Stimulated activated naive CD8-positive, alpha-beta T cell treated with anti-CD3 and anti-CD28 coated beads, Interleukin-15, Interleukin-2, amounts not matched to agents 100 ng/mL and 50 ng/mL, for 24 hours (primary cell): ENCODE measurements around the gene KLHL7.

Experiments
- H3K27ac Mint-ChIP-seq: one replicate; pipeline ENCODE4 v1.8.0; 2021; ENCODE audit warnings: mild to moderate bottlenecking, mixed read lengths
- H3K27me3 Mint-ChIP-seq: one replicate; pipeline ENCODE4 v1.8.0; 2021; ENCODE audit warnings: mixed read lengths
- H3K36me3 Mint-ChIP-seq: one replicate; pipeline ENCODE4 v1.8.0; 2021; ENCODE audit warnings: low read depth, mixed read lengths
- H3K4me1 Mint-ChIP-seq: one replicate; pipeline ENCODE4 v1.8.0; 2021; ENCODE audit warnings: low read depth, mixed read lengths
- H3K4me3 Mint-ChIP-seq: one replicate; pipeline ENCODE4 v1.8.0; 2021; ENCODE audit warnings: mild to moderate bottlenecking, mixed read lengths
- H3K9me3 Mint-ChIP-seq: one replicate; pipeline ENCODE4 v1.8.0; 2021; ENCODE audit warnings: mixed read lengths

The KLHL7 gene

DNA sequence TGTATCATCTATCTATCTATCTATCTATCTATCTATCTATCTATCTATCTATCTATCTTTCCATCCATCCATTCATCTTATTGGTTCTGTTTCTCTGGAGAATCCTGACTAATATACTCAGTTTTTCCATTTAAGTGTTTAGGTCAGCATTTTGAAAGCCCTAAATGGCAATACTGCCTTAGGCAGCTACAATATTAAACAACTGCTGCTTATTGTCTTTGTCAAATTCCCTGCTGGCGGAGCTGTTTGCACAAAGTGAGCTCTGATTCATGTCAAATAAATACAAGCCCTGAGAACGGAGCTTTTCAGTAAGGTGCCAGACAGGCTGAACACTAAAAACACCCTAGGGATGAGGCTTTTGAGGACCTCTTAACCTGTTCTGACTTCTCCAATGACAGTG, 7.1 kb upstream of the KLHL7 start:
- Mint-ChIP-seq H3K27ac (no peak overlapping the region), H3K36me3 (no peaks in the 10 kb centered on the region), H3K4me1 (no peaks in the 10 kb centered on the region), H3K9me3 (peaks cover 8% of the 10 kb centered on the region), H3K4me3 (no peak overlapping the region), H3K27me3 (peaks cover 4% of the 10 kb centered on the region)

DNA sequence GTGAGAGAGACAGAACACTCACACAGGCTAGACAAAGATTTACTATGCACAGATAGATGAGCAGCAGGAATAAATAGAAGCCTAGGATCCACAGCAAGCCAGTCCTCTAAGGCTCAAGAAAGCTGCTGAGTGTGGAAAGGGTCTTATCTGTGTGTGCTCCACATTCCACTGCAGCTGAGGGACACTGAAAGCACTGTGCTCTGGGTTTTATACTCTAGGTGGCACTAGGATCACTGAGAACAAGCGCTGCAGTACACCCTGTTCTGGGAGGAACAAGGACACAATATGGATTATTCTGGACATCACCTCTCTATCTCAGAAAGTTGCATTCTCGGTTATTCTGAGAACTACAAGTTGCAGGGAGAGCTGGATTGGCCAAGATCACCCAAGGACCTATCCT, 4.9 kb upstream of the KLHL7 start:
- H3K27ac Mint-ChIP-seq: no peak overlapping the region
- H3K36me3 Mint-ChIP-seq: no peaks in the 10 kb centered on the region
- H3K27me3 Mint-ChIP-seq: no peaks in the 10 kb centered on the region
- no peaks in the 10 kb centered on the region for H3K4me1 Mint-ChIP-seq
- peaks cover 2% of the 10 kb centered on the region for H3K9me3 Mint-ChIP-seq
- H3K4me3 Mint-ChIP-seq: no peak overlapping the region

DNA sequence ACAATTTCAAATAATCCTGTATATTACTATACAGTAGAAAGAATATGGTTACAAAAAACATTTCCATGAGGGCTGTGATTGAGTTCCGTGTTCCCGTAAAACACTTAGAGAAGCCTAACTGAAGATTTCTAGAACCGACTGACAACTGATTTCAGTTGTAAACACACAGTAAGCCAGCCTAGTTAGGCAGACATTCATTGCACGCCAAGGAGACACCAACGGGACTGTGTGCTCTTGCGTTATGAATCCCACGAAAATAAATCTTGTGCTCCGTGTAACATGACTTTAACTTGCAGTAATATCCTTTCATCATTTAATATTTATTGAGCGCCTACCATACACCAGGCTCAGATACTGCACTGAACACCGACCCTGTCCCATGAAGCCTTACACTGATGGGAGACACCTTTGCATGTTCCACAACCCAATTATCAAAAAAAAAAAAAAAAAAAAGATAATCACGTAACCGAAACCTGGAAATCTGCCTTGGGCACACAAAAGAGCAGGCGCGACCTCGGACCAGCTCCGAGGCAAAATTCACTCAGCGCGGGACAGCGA, 420 bp upstream of the KLHL7 start:
- Mint-ChIP-seq H3K9me3 (no peaks in the 10 kb centered on the region), H3K27me3 (no peaks in the 10 kb centered on the region), H3K27ac (peak overlapping the region; percentile 94), H3K36me3 (no peaks in the 10 kb centered on the region), H3K4me1 (peaks cover 32% of the 10 kb centered on the region), H3K4me3 (peak overlapping the region; percentile 97)

DNA sequence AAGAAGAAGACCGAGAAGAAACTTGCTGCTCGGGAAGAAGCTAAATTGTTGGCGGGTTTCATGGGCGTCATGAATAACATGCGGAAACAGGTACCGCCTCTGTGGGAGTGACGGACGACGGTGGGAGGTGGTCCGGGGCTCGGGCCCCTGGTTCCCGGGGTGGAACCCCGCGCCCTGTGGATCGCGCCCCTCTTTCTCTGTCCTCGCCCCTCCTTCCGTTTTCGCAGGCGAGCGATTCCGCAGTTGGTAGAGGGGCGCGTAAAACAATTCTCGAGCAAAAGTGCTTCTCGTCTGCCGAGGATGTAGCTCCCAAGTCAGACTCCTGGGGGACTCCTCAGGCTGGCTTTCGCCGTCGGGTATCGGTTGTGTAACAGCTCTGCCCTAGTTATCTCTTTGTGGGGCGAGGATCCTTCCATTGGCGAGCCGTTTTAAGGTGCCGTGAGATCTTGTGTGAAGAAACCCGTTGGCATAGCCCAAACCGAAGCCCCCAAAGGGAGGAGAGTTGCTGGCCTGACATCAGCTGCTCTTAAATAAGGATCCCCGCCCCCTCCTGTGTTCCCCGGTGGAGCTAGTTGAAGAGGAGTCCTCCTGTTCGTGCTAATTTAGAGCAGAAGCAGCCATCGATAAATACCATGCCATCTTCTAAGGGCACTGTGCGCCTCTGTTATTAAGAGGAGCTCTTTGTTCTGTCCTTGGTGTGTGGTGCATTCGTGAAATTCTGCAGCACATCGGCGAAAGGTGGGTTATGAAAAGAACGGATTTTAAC, 655 bp downstream of the KLHL7 start:
- peaks cover 37% of the 10 kb centered on the region for H3K4me1 Mint-ChIP-seq
- no peaks in the 10 kb centered on the region for H3K27me3 Mint-ChIP-seq
- peak overlapping the region; percentile 94 for H3K27ac Mint-ChIP-seq
- H3K4me3 Mint-ChIP-seq: peak overlapping the region; percentile 97
- no peaks in the 10 kb centered on the region for H3K9me3 Mint-ChIP-seq
- no peaks in the 10 kb centered on the region for H3K36me3 Mint-ChIP-seq

DNA sequence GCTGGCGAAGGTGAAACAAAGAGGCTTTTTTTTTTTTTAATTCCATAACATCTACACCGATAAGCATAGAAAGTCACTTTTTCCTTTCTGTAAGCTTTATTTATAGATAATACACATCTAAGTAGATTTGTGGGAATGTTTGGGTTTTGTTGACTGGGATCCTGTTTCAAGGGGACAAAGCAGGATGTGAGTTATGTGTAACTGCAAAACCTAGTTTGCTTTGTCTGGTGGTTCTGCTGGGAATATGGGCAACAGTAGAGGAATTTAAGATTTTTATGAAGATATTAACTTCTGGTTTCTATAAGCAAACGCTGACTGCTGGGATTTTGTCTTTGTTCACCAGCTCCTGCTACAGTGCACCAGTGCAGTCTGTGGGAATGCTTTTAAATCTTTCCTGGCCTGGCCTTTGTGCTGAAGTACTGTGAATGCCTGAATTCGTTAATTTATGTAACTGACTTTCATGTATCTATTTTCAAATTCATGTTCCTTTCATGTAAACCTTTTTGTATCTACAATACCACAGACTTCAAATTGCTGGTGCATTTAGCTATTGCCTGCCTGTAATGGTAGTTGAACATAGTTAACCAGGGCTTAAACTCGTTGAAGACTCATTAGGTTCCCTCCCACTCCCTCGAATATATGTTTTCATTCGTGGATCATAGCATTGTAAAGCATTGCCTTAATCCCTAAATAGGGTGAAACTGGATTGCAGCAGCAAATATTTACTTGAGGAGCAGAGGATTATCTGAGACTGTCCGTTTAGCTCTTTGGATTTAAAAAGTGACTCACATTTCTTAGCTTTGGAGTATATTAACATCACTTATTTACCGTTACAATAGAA, 1.5 kb downstream of the KLHL7 start:
- H3K27me3 Mint-ChIP-seq: no peaks in the 10 kb centered on the region
- no peaks in the 10 kb centered on the region for H3K36me3 Mint-ChIP-seq
- H3K4me1 Mint-ChIP-seq: peaks cover 38% of the 10 kb centered on the region
- H3K4me3 Mint-ChIP-seq: peak overlapping the region; percentile 97
- H3K9me3 Mint-ChIP-seq: no peaks in the 10 kb centered on the region
- H3K27ac Mint-ChIP-seq: no peak overlapping the region

GRCh38 chr7:23107781-23108180, 2.2 kb downstream of the KLHL7 start:
- Mint-ChIP-seq H3K4me3 (peak overlapping the region; percentile 97), H3K36me3 (no peaks in the 10 kb centered on the region), H3K4me1 (peaks cover 38% of the 10 kb centered on the region), H3K27me3 (no peaks in the 10 kb centered on the region), H3K9me3 (no peaks in the 10 kb centered on the region), H3K27ac (no peak overlapping the region)

- H3K27me3 Mint-ChIP-seq: no peaks in the 10 kb centered on the region
- H3K9me3 Mint-ChIP-seq: no peaks in the 10 kb centered on the region
- H3K4me3 Mint-ChIP-seq: no peak overlapping the region
- H3K27ac Mint-ChIP-seq: no peak overlapping the region
- peaks cover 38% of the 10 kb centered on the region for H3K4me1 Mint-ChIP-seq
- no peaks in the 10 kb centered on the region for H3K36me3 Mint-ChIP-seq
Measured at GRCh38 chr7:23108995-23109394, 3.4 kb downstream of the KLHL7 start.

DNA sequence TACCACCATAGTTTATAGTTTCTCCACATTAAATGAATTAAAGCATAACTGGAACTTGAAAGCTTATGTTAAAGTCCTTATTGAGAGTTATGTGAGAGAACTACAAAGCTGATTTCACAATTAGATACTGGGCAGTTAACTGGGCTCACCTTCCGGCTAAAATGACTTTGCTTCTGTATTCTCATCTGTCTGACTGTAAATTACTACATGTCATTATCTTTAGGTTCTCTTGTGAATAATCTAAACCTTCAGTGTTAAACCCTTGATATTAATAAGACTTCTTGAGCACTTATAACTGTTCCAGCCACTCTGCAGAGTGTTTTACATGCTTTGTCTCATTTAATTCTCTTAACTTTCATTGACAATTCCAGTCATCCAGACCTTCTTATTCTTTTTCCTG, 3.9 kb downstream of the KLHL7 start:
- H3K27me3 Mint-ChIP-seq: no peaks in the 10 kb centered on the region
- H3K9me3 Mint-ChIP-seq: no peaks in the 10 kb centered on the region
- peaks cover 38% of the 10 kb centered on the region for H3K4me1 Mint-ChIP-seq
- H3K27ac Mint-ChIP-seq: no peak overlapping the region
- H3K36me3 Mint-ChIP-seq: no peaks in the 10 kb centered on the region
- no peak overlapping the region for H3K4me3 Mint-ChIP-seq

DNA sequence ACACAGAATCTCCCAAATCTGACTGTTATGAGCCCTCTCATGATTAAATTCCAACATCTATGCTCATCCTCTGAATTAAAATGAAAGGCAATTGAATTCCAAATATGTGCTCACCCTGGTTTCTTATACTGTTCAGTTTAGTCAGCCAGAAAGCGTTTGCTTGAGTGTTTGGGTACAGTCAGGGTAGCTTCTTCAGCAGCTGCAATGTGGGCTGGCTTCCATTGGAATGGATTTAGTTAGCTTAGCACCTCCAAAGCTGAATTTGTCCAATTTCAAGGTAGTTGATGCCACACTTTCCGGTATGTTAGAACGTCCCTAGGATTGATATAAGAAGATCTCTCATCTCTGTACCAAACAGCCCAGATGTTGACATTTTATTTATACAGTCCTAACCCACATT, 9.3 kb downstream of the KLHL7 start:
- no peak overlapping the region for H3K27ac Mint-ChIP-seq

GRCh38 chr7:23115991-23116390, 10.4 kb downstream of the KLHL7 start:
- H3K4me3 Mint-ChIP-seq: no peak overlapping the region
- peaks cover 8% of the 10 kb centered on the region for H3K36me3 Mint-ChIP-seq
- H3K27me3 Mint-ChIP-seq: no peaks in the 10 kb centered on the region
- H3K9me3 Mint-ChIP-seq: no peaks in the 10 kb centered on the region
- peaks cover 7% of the 10 kb centered on the region for H3K4me1 Mint-ChIP-seq
- no peak overlapping the region for H3K27ac Mint-ChIP-seq

More for the DNA sequence above, 9.3 kb downstream of the KLHL7 start:
- Mint-ChIP-seq H3K9me3 (no peaks in the 10 kb centered on the region), H3K27me3 (no peaks in the 10 kb centered on the region), H3K4me1 (peaks cover 7% of the 10 kb centered on the region), H3K4me3 (no peak overlapping the region), H3K36me3 (peaks cover 3% of the 10 kb centered on the region)

GRCh38 chr7:23117841-23118240, 12.3 kb downstream of the KLHL7 start:
- no peaks in the 10 kb centered on the region for H3K9me3 Mint-ChIP-seq
- no peak overlapping the region for H3K4me3 Mint-ChIP-seq
- H3K27me3 Mint-ChIP-seq: no peaks in the 10 kb centered on the region
- no peak overlapping the region for H3K27ac Mint-ChIP-seq
- H3K4me1 Mint-ChIP-seq: peaks cover 3% of the 10 kb centered on the region
- peaks cover 9% of the 10 kb centered on the region for H3K36me3 Mint-ChIP-seq

- H3K27me3 Mint-ChIP-seq: no peaks in the 10 kb centered on the region
- no peak overlapping the region for H3K4me3 Mint-ChIP-seq
- no peaks in the 10 kb centered on the region for H3K9me3 Mint-ChIP-seq
- H3K4me1 Mint-ChIP-seq: peaks cover 3% of the 10 kb centered on the region
- H3K27ac Mint-ChIP-seq: no peak overlapping the region
- H3K36me3 Mint-ChIP-seq: peaks cover 9% of the 10 kb centered on the region
Measured at GRCh38 chr7:23120106-23120505, 14.5 kb downstream of the KLHL7 start.

GRCh38 chr7:23121165-23121564, 15.6 kb downstream of the KLHL7 start:
- Mint-ChIP-seq H3K4me3 (no peak overlapping the region), H3K36me3 (peaks cover 11% of the 10 kb centered on the region), H3K27me3 (no peaks in the 10 kb centered on the region), H3K4me1 (peaks cover 3% of the 10 kb centered on the region), H3K27ac (no peak overlapping the region), H3K9me3 (no peaks in the 10 kb centered on the region)

- no peak overlapping the region for H3K4me3 Mint-ChIP-seq
- peaks cover 18% of the 10 kb centered on the region for H3K36me3 Mint-ChIP-seq
- H3K27me3 Mint-ChIP-seq: no peaks in the 10 kb centered on the region
- no peak overlapping the region for H3K27ac Mint-ChIP-seq
- H3K9me3 Mint-ChIP-seq: no peaks in the 10 kb centered on the region
- H3K4me1 Mint-ChIP-seq: peaks cover 3% of the 10 kb centered on the region
Measured at GRCh38 chr7:23123007-23123406, 17.4 kb downstream of the KLHL7 start.

- Mint-ChIP-seq H3K27me3 (no peaks in the 10 kb centered on the region), H3K9me3 (no peaks in the 10 kb centered on the region), H3K36me3 (peaks cover 18% of the 10 kb centered on the region), H3K4me3 (no peak overlapping the region), H3K4me1 (peaks cover 3% of the 10 kb centered on the region), H3K27ac (no peak overlapping the region)
Measured at GRCh38 chr7:23123465-23123864, 17.9 kb downstream of the KLHL7 start.
